Erythroblast (primary cell): ENCODE measurements around the gene TNIK.

Experiments
- GATA1 ChIP-seq: IDR thresholded peaks from 2 replicates; pipeline ENCODE4 v1.6.1; 2011; ENCODE audit warnings: low read depth, mild to moderate bottlenecking, control low read depth, low read length, moderate library complexity
- POLR2A ChIP-seq: IDR thresholded peaks from 2 replicates; pipeline ENCODE4 v1.6.1; 2011; ENCODE audit warnings: mild to moderate bottlenecking, low read length

DNA sequence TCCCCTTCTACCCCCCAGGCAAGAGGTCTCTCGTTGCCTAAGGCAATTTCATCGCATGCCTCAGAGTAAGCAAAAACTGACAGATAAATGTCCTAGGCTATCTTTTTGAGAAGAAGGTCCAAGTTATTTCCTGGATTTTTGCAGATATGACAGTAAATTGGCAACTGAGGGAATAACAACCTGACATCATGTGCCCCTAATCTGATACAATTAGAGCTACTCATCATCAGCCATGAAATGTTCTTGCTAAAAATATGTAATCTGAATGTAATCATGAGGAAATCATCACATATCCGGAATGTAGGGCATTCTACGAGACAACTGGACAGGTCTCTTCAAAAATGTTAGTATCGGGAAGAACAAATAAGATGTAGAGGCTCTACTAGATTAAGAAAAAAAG lies 44.1 kb downstream of the TNIK start:
- TF ChIP-seq POLR2A (no peak), GATA1 (no peak)
